IgD-negative memory B cell (primary cell): ENCODE measurements around the gene VPS13D. TPM values are rescaled to one million over a fixed set of nuclear protein-coding genes. Genes with fewer than 3 reads are reported as not detected.
A peak's percentile ranks its signal among the peaks of the same experiment; 100 is the strongest.

ENCODE experiments used
- H3K27ac Mint-ChIP-seq, 3 donors: one replicate each; pipeline ENCODE4 v1.8.0; 2020 to 2022; ENCODE audit warnings: mild to moderate bottlenecking in 3 of 3, mixed read lengths in 3 of 3, moderate library complexity in 1 of 3
- H3K27me3 Mint-ChIP-seq: one replicate; pipeline ENCODE4 v1.8.0; 2021; ENCODE audit warnings: mixed read lengths
- H3K36me3 Mint-ChIP-seq: one replicate; pipeline ENCODE4 v1.8.0; 2020; ENCODE audit warnings: mild to moderate bottlenecking, mixed read lengths
- H3K4me1 Mint-ChIP-seq, 3 donors: one replicate each; pipeline ENCODE4 v1.8.0; 2020 to 2022; ENCODE audit warnings: mixed read lengths in 3 of 3, mild to moderate bottlenecking in 1 of 3
- H3K4me3 Mint-ChIP-seq, 4 donors: one replicate each; pipeline ENCODE4 v1.8.0; 2020 to 2022; ENCODE audit warnings: mild to moderate bottlenecking in 4 of 4, mixed read lengths in 4 of 4, moderate library complexity in 3 of 4
- H3K9me3 Mint-ChIP-seq, 3 donors: one replicate each; pipeline ENCODE4 v1.8.0; 2020 to 2021; ENCODE audit warnings: mixed read lengths in 3 of 3, mild to moderate bottlenecking in 1 of 3
- polyA plus RNA-seq: library from polyadenylated mRNA; unstranded; fragments of 300-500 nt; fragmentation: Illumina TruSeq; gene quantifications from one replicate; pipeline ENCODE4 v1.2.3, GENCODE V29; 2021

VPS13D gene
- polyA plus RNA-seq, 1 donor from 2014 or later, result 8.9 TPM

DNA sequence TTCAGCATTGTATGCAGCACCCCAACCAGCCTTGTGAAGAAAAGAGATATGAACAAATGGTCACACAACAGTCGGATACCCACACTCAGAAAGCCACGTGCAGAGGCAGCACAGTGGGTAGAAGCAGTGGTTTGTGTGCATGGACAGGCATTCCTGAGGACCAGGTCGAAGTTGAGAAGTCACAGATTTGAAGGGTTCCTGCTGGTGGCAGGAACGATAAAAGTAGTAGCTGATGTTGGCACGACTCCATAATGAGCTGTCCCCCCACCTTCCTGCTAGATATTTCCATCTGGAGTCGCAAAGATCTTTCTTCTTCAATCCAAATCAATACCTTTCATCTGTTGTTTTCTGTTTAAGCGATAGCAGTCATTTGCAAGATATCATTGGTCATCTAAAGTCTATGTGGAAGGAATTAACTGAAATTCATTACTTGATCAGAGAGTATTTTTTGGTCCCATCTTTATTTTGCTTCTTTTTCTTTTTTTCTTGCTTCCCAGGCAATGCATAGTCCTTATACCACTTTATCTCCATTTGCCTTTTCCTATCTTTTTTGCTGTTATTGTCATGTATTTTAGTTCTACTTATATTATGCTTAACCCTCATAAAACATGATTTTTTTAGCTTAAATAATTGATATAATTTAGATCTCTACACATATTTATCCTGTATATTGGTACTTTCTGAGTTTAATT lies 211.7 kb downstream of the VPS13D start:
- Mint-ChIP-seq H3K9me3 (peaks cover 0 to 3% (median 3%) of the 10 kb centered on the region in 3 donors), H3K4me3 (peak overlapping the region in 1 of 4 donors; percentile 39), H3K27ac (no peak overlapping the region), H3K36me3 (peaks cover 21% of the 10 kb centered on the region), H3K27me3 (no peaks in the 10 kb centered on the region), H3K4me1 (peaks cover 5 to 8% (median 6%) of the 10 kb centered on the region in 3 donors)

DNA sequence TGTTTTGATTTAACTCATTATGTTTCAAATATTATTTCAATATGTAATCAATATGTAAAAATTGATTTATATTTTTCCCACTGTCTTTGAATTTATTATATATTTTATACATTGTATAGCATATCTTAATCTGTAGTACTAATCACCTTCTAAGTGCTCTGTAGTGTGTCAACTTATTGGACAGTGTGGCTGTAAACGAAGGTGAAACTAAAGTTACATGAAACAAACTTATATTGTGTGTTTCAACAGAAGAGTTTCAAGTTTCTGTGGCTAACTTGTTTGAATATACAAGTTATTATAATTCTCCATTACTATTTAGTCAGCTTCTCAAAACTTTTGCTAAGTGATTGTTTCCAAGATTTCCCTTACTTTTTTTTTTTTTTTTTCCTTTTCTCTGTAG lies 212.4 kb downstream of the VPS13D start:
- Mint-ChIP-seq H3K9me3 (peaks cover 0 to 3% (median 3%) of the 10 kb centered on the region in 3 donors), H3K36me3 (peaks cover 25% of the 10 kb centered on the region), H3K27ac (no peak overlapping the region), H3K4me3 (no peak overlapping the region), H3K27me3 (no peaks in the 10 kb centered on the region), H3K4me1 (peaks cover 5 to 8% (median 6%) of the 10 kb centered on the region in 3 donors)

DNA sequence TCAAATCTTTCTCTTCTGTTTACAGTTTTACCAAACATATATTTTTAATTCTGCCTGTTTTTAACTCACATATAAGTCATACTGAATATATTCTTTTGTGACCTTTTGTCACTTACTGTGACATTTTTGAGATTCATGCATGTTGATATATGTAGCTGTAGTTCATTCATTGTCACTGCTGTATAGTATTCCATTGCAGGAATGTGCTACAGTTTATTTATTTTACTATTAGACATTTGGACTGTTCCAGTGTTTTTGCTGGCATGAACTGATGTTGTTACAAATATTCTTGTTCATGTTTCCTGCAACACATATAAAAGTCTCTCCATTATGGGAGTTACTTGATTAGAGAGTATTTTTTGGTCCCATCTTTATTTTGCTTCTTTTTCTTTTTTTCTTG lies 213.3 kb downstream of the VPS13D start:
- Mint-ChIP-seq H3K36me3 (peaks cover 26% of the 10 kb centered on the region), H3K4me1 (peaks cover 3 to 8% (median 5%) of the 10 kb centered on the region in 3 donors), H3K27me3 (no peaks in the 10 kb centered on the region), H3K27ac (no peak overlapping the region), H3K9me3 (peaks cover 0 to 3% (median 3%) of the 10 kb centered on the region in 3 donors), H3K4me3 (no peak overlapping the region)

DNA sequence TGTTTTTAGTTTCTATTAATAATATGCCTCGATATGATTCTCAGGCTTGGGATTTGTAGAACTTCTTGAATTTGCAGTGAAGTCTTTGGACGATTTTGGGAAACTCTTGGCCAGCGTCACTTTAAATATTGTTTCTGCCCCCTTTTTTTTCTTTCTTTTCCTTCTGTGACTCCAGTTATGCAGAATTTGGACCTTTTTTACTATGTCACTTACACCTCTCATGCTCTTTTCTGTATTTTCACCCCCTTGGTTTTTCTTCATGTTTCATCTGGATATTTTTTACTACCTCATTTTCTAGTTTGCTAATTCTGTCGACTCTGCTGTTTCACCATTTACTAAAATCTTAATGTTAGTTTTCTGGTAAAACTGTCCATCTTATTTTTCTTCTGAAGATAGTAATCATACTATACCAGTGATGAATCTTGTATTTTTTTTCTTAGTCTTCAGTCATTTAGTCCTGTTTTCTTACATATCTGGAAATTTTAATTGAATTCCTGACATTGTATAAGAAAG lies 214.6 kb downstream of the VPS13D start:
- H3K4me3 Mint-ChIP-seq, result no peak overlapping the region
- peaks cover 0 to 3% (median 0%) of the 10 kb centered on the region in 3 donors for H3K9me3 Mint-ChIP-seq
- peaks cover 10 to 12% (median 11%) of the 10 kb centered on the region in 3 donors for H3K4me1 Mint-ChIP-seq
- H3K36me3 Mint-ChIP-seq, result peaks cover 27% of the 10 kb centered on the region
- H3K27ac Mint-ChIP-seq, result peak overlapping the region in 1 of 3 donors; percentile 1
- H3K27me3 Mint-ChIP-seq, result no peaks in the 10 kb centered on the region

DNA sequence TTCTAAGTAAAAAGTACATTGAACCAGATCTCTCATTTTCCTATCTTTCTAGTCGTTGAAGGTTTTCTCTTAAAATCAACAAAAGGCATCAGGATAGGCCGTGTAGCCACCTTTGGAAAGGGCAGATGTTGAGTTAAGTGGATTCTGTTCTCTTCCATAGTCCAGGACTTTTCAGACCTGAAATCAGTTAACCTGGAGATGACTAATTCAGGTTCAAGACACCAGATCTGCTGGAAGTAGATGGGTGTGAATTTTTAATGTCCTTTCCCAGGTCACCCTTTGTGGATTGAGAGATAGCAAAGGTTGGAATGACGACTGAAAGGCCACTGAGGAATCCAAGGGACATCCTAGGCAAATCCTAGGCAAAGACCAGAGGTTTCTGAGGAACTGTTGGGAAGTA lies 215.4 kb downstream of the VPS13D start:
- peaks cover 23% of the 10 kb centered on the region for H3K36me3 Mint-ChIP-seq
- H3K4me1 Mint-ChIP-seq, result peaks cover 16 to 18% (median 17%) of the 10 kb centered on the region in 3 donors
- no peak overlapping the region for H3K27ac Mint-ChIP-seq
- peaks cover 0 to 3% (median 0%) of the 10 kb centered on the region in 3 donors for H3K9me3 Mint-ChIP-seq
- no peaks in the 10 kb centered on the region for H3K27me3 Mint-ChIP-seq
- no peak overlapping the region for H3K4me3 Mint-ChIP-seq

DNA sequence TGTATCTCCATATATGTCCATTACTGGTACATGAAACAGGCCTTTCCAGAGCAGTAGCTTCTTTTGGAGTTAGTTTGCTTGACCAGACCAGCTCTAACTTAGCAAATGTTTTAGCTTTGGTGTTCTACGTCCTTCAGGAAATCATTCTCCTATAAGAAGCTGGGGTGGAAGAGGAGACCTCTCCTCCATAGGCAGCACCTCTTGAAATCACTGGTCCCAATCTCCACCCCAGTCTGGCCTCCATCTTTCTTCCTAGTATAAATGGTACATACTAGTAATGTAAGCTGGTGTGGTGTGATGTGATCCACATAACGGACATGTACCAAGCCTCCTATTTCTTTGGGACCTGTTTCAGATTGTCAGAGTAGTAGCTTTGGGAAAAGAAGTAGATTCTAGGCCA lies 216.8 kb downstream of the VPS13D start:
- Mint-ChIP-seq H3K4me3 (no peak overlapping the region), H3K27ac (no peak overlapping the region), H3K9me3 (peaks cover 0 to 3% (median 0%) of the 10 kb centered on the region in 3 donors), H3K27me3 (no peaks in the 10 kb centered on the region), H3K36me3 (peaks cover 17% of the 10 kb centered on the region), H3K4me1 (peaks cover 16 to 20% (median 17%) of the 10 kb centered on the region in 3 donors)

DNA sequence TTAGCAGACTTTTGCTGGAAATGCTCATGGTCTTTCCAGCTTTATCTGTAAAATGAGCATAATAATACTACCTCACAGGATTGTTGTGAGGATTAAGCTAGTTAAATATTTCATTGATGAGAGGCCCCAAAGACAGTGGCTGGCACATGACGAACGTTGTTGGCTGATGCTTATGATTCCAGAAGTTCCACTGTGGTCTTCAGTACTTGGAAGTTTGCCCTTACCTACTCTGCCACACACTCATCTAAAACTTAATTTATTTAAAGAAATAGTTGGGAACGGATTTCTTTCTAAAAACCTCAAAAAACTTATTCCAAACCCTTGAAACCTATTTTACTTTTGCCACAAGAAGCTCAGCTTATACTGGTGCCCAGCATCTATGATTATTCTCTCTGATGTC lies 217.5 kb downstream of the VPS13D start:
- H3K4me1 Mint-ChIP-seq, result peaks cover 16 to 20% (median 17%) of the 10 kb centered on the region in 3 donors
- peaks cover 15% of the 10 kb centered on the region for H3K36me3 Mint-ChIP-seq
- no peaks in the 10 kb centered on the region for H3K27me3 Mint-ChIP-seq
- peaks cover 0 to 3% (median 0%) of the 10 kb centered on the region in 3 donors for H3K9me3 Mint-ChIP-seq
- H3K27ac Mint-ChIP-seq, result no peak overlapping the region
- no peak overlapping the region for H3K4me3 Mint-ChIP-seq

DNA sequence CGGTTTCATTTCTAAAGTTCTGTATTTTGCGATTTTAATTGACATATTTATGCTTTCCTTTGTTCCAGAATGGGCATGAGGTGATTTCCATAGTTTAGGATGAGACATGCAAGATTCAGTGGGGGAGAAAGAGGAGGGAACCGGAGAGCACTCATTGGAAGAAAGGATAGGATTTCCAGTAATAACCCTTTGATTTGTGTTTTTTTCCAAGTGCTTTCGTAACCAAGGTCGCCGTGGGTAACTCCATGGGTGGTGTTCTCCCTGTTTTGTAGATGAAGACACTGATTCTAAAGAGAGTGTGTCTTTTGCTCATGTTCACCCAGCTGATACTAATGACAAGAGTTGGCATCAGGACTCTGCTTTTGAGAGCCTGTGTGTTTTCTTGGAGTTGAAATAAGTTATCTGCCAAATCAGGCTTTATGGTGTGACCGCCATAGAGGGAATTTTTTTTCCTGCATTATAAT lies 218.1 kb downstream of the VPS13D start:
- Mint-ChIP-seq H3K27ac (no peak overlapping the region), H3K4me3 (no peak overlapping the region), H3K36me3 (peaks cover 12% of the 10 kb centered on the region), H3K4me1 (peaks cover 16 to 20% (median 17%) of the 10 kb centered on the region in 3 donors), H3K27me3 (no peaks in the 10 kb centered on the region), H3K9me3 (peaks cover 0 to 3% (median 0%) of the 10 kb centered on the region in 3 donors)

DNA sequence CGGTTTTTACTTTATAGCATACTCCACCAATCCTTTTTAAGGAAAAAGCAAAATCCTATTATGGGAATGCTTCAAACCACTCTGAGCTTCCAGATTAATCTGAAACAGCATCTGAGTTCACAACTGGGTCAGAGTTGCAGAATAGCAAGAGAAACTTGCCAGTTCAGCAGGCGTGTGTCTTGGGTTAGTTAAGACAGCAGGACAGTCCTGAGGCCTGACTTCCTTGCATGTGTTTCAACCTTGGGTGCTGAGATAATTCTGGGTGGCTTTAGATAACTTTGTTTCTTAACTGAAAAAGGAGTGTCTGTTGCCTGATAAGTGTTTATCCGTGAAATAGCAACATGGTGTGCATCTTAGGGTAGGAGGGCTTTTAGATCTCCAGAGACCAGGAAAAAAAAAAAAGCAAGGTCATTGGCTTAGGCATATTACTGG lies 218.9 kb downstream of the VPS13D start:
- H3K4me1 Mint-ChIP-seq, result peaks cover 16 to 20% (median 17%) of the 10 kb centered on the region in 3 donors
- peak overlapping the region in 2 of 3 donors; percentile 31 to 35 for H3K27ac Mint-ChIP-seq
- peaks cover 10% of the 10 kb centered on the region for H3K36me3 Mint-ChIP-seq
- H3K4me3 Mint-ChIP-seq, result peak overlapping the region in 1 of 4 donors; percentile 43
- no peaks in the 10 kb centered on the region for H3K9me3 Mint-ChIP-seq
- no peaks in the 10 kb centered on the region for H3K27me3 Mint-ChIP-seq

DNA sequence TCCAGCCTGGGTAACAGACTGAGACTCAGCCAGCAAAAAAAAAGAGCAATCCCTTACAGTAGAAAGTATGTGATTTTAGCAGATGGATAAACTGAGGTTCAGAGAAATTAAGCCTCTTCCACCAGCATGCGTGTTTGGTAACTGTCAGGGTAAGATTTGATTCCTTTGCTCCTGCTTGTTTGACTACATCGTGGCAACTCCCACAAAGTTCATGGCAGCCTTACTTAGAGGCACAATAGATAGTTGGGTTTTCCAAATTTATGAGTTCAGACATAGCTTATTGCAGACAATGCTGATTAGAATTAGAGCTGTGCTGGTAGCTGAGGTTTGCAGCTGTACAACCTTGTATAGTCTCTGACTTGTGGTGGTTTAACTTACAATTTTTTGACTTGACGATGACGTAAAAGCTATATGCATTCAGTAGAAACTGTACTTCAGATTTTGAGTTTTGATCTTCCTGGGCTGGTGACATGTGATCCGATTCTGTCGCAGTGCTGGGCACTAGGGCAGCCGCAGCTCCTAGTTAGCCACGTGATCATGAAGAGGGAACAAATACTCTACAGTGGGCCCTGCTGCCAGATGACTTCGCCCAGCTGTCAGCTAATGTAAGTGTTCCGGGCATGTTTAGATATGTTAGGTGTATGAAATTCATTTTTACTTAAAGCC lies 220.4 kb downstream of the VPS13D start:
- peak overlapping the region in 2 of 4 donors; percentile 38 to 82 for H3K4me3 Mint-ChIP-seq
- peaks cover 11 to 20% (median 17%) of the 10 kb centered on the region in 3 donors for H3K4me1 Mint-ChIP-seq
- H3K27me3 Mint-ChIP-seq, result no peaks in the 10 kb centered on the region
- H3K36me3 Mint-ChIP-seq, result peaks cover 9% of the 10 kb centered on the region
- H3K9me3 Mint-ChIP-seq, result no peaks in the 10 kb centered on the region
- peak overlapping the region in 1 of 3 donors; percentile 67 for H3K27ac Mint-ChIP-seq

DNA sequence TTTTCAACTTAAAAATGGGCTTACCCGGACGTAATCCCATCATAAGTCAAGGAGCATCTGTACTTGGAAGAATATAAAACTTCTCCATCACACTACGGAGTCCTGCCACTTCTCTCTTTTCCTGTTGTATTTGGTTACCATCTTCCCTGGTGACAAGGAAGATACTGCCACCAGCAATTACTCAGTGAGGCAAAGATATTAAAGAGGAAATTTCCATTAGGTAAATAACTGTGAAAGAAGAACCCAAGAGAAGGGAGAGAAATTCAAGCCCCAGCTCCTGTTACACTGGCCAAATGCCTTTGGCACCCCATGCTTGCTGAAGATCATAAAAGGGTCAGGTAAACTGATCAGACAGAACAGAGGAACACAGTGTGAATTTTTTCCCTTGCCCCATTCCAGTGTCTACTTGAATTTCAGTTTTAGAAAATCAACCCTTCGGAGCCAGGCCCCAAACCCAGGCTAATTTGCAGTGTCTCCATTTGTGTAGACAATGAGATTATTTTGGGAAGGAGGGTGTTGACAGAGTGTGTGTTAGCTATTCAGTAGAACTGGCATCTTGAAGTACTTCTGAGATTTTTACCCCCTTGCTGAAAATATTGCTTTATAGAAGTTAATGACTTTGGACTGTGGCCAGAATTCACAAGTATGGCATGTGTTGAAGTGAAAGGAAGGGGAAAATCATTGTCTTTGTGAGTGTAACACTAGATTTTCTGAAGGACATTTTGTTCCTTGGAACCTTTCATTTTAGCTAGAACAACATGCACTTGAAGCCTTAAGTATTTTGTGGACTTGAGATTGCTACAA lies 221.1 kb downstream of the VPS13D start:
- peaks cover 11 to 20% (median 17%) of the 10 kb centered on the region in 3 donors for H3K4me1 Mint-ChIP-seq
- no peaks in the 10 kb centered on the region for H3K27me3 Mint-ChIP-seq
- no peaks in the 10 kb centered on the region for H3K9me3 Mint-ChIP-seq
- no peak overlapping the region for H3K27ac Mint-ChIP-seq
- H3K4me3 Mint-ChIP-seq, result no peak overlapping the region
- peaks cover 9% of the 10 kb centered on the region for H3K36me3 Mint-ChIP-seq

DNA sequence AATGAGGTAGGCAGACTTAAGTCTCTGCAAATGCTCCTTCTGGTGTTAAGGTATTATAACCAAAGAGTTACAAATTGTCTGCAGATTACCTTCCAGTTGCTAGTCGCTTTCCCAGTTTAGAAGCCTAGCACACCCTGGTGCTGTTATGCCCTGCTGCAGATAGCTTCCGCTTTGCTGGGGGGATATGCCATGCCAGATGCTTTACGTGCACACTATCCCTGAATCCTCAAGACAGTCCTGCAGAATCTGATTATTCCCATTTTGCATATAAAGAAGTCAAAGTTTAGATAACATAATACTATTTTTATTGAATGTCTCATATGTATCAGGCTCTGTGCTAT lies 221.7 kb downstream of the VPS13D start:
- Mint-ChIP-seq H3K9me3 (no peaks in the 10 kb centered on the region), H3K27me3 (no peaks in the 10 kb centered on the region), H3K4me1 (peaks cover 11 to 20% (median 17%) of the 10 kb centered on the region in 3 donors), H3K27ac (no peak overlapping the region), H3K4me3 (no peak overlapping the region), H3K36me3 (peaks cover 9% of the 10 kb centered on the region)

DNA sequence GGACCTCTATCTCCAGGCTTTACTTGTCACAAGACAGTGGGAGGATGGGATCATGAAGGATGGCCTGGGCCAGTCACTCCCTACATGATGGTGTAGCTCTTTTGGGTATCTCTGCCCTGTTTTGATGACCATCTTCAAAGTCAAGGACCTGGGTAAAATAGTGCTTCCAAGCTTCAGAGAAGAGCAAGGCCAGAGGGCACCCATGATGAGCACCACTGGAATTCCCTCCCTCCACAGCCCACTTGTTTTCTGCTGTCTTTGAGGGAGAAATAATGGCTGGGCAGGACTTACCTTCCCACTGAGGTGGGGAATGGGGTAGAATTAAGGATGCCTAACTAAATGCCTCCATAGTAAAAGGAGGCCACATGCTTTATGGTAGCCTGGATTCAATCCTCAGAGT lies 222.4 kb downstream of the VPS13D start:
- Mint-ChIP-seq H3K27me3 (no peaks in the 10 kb centered on the region), H3K36me3 (peaks cover 5% of the 10 kb centered on the region), H3K4me1 (peaks cover 11 to 20% (median 17%) of the 10 kb centered on the region in 3 donors), H3K4me3 (no peak overlapping the region), H3K9me3 (no peaks in the 10 kb centered on the region), H3K27ac (no peak overlapping the region)

DNA sequence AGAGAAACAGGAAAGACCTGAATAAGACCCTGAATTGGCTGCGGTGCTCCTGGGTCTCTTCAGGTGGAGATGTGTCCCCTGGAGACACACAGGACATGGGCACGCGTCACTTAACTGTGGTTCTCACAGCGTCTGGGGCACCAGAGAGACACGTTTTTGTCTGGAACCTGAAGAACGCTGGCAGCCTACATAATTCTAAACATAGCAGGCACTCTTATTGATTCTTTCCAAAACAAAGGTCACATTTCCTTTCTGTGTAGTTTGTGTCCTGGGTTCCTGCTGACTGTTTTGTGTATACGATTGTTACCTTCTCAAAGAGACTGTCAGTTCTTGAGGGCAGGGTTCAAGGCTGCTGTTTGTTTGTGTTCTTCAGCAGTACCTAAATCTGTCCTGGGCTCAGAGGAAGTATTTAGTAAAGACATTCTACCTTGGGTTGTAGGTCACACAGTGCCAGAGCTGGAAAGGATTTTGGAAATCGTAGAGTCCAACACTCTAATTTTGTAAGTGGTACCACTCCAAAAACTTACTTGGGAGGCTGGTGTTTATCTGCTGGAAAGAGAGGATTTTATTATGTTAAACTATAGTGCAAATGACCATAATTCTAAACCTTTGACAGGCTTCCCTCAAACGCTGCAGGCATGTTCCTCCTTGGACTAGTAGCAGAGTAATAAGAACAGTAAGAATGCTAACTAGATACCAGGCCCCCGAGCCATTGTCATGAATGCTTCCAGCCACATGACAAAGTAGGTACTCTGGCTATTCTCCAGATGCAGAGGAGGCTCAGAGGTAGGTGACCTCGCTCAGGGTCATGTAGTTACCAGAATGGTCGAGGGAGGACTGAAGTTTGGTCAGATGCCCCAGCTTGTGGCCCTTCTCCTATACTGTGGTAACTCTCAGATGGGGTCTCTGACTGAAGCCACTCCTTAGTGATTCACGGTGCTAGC lies 223.8 kb downstream of the VPS13D start:
- no peaks in the 10 kb centered on the region for H3K9me3 Mint-ChIP-seq
- peaks cover 2% of the 10 kb centered on the region for H3K36me3 Mint-ChIP-seq
- H3K4me1 Mint-ChIP-seq, result peaks cover 11 to 17% (median 13%) of the 10 kb centered on the region in 3 donors
- no peaks in the 10 kb centered on the region for H3K27me3 Mint-ChIP-seq
- no peak overlapping the region for H3K4me3 Mint-ChIP-seq
- no peak overlapping the region for H3K27ac Mint-ChIP-seq
